ENCODE measurements around the gene NAAA. TPM values are rescaled to one million over a fixed set of nuclear protein-coding genes. Genes with fewer than 3 reads are reported as not detected.
"Not testable (repeated sequence)": the region's sequence is repeated elsewhere in the genome, so short reads cannot be mapped to it uniquely, and the experiment has no call there.

The NAAA gene
- total and polyA plus RNA-seq, 2 donors (not counting 1 experiment from before 2014, with no cell fraction given), result 32.4 to 50.7 TPM

- no peaks in the 10 kb centered on the region for H3K9me3 ChIP-seq (ENCODE audit: control insufficient read depth, insufficient read depth, low read depth, low read length)
- no peak overlapping the region for H3K27ac ChIP-seq (ENCODE audit: insufficient read depth, low read length)
- peaks cover 12% of the 10 kb centered on the region for H3K36me3 ChIP-seq (ENCODE audit: control insufficient read depth, insufficient read depth, low read length)
- no peak for DNase-seq (ENCODE audit: low read depth in 2 of 2)
- TF ChIP-seq EZH2 (IDR thresholded peaks at IDR 0.05; ENCODE audit: low read length, missing control alignments), result no peak
- TF ChIP-seq CTCF (conservative IDR thresholded peaks at IDR 0.05 in 1 of 2, IDR thresholded peaks at IDR 0.05 in 1 of 2; ENCODE audit: low read depth in 1 of 2, low read length in 2 of 2), result no peak
- no peaks in the 10 kb centered on the region for H3K27me3 ChIP-seq (ENCODE audit: control insufficient read depth, insufficient read depth, low read length)
- H4K20me1 ChIP-seq (ENCODE audit: control insufficient read depth, extremely low read depth, insufficient read depth, low read length), result no peaks in the 10 kb centered on the region
- no peak overlapping the region for H3K4me2 ChIP-seq (ENCODE audit: extremely low read depth, insufficient read depth, low read length)
- H3K79me2 ChIP-seq (ENCODE audit: control insufficient read depth, insufficient read depth, low read length), result no peaks in the 10 kb centered on the region
- no peaks in the 10 kb centered on the region for H3K4me1 ChIP-seq (ENCODE audit: control insufficient read depth, extremely low read depth, insufficient read depth, low read length)
- H3K4me3 ChIP-seq (replicated peaks in 1 of 4; ENCODE audit: control extremely low read depth in 1 of 4, insufficient read depth in 1 of 4, low read depth in 3 of 4, low read length in 4 of 4), result no peak overlapping the region
- H3K9ac ChIP-seq (ENCODE audit: insufficient read depth, low read length), result no peak overlapping the region
- no peak overlapping the region for H2AFZ ChIP-seq (ENCODE audit: low read length)
These were observed 27.3 kb upstream of the NAAA start for GRCh38 chr4:75968084-75968483.

GRCh38 chr4:75963558-75963957 is 22.7 kb upstream of the NAAA start:
- no peaks in the 10 kb centered on the region for H3K4me1 ChIP-seq (ENCODE audit: control insufficient read depth, extremely low read depth, insufficient read depth, low read length)
- no peak overlapping the region for H3K4me2 ChIP-seq (ENCODE audit: extremely low read depth, insufficient read depth, low read length)
- TF ChIP-seq CTCF (conservative IDR thresholded peaks at IDR 0.05 in 1 of 2, IDR thresholded peaks at IDR 0.05 in 1 of 2; ENCODE audit: low read depth in 1 of 2, low read length in 2 of 2), result no peak
- no peak for TF ChIP-seq EZH2 (IDR thresholded peaks at IDR 0.05; ENCODE audit: low read length, missing control alignments)

GRCh38 chr4:75962072-75962471 is 21.3 kb upstream of the NAAA start:
- H3K27ac ChIP-seq (ENCODE audit: insufficient read depth, low read length); DNase-seq (ENCODE audit: low read depth in 2 of 2); H3K4me2 ChIP-seq (ENCODE audit: extremely low read depth, insufficient read depth, low read length); H3K79me2 ChIP-seq (ENCODE audit: control insufficient read depth, insufficient read depth, low read length); H3K9ac ChIP-seq (ENCODE audit: insufficient read depth, low read length); H4K20me1 ChIP-seq (ENCODE audit: control insufficient read depth, extremely low read depth, insufficient read depth, low read length); H3K9me3 ChIP-seq (ENCODE audit: control insufficient read depth, insufficient read depth, low read depth, low read length); H3K27me3 ChIP-seq (ENCODE audit: control insufficient read depth, insufficient read depth, low read length); H2AFZ ChIP-seq (ENCODE audit: low read length); H3K4me3 ChIP-seq (replicated peaks in 1 of 4; ENCODE audit: control extremely low read depth in 1 of 4, insufficient read depth in 1 of 4, low read depth in 3 of 4, low read length in 4 of 4); H3K4me1 ChIP-seq (ENCODE audit: control insufficient read depth, extremely low read depth, insufficient read depth, low read length): not testable (repeated sequence)
- H3K36me3 ChIP-seq (ENCODE audit: control insufficient read depth, insufficient read depth, low read length), result peaks cover 15% of the 10 kb centered on the region

More at GRCh38 chr4:75963558-75963957, 22.7 kb upstream of the NAAA start:
- H4K20me1 ChIP-seq (ENCODE audit: control insufficient read depth, extremely low read depth, insufficient read depth, low read length), result no peaks in the 10 kb centered on the region
- no peaks in the 10 kb centered on the region for H3K79me2 ChIP-seq (ENCODE audit: control insufficient read depth, insufficient read depth, low read length)
- H3K4me3 ChIP-seq (replicated peaks in 1 of 4; ENCODE audit: control extremely low read depth in 1 of 4, insufficient read depth in 1 of 4, low read depth in 3 of 4, low read length in 4 of 4), result no peak overlapping the region
- peaks cover 16% of the 10 kb centered on the region for H3K36me3 ChIP-seq (ENCODE audit: control insufficient read depth, insufficient read depth, low read length)
- DNase-seq (ENCODE audit: low read depth in 2 of 2), result no peak
- no peaks in the 10 kb centered on the region for H3K27me3 ChIP-seq (ENCODE audit: control insufficient read depth, insufficient read depth, low read length)
- H3K9ac ChIP-seq (ENCODE audit: insufficient read depth, low read length), result no peak overlapping the region
- H3K27ac ChIP-seq (ENCODE audit: insufficient read depth, low read length), result no peak overlapping the region
- no peaks in the 10 kb centered on the region for H3K9me3 ChIP-seq (ENCODE audit: control insufficient read depth, insufficient read depth, low read depth, low read length)
- no peak overlapping the region for H2AFZ ChIP-seq (ENCODE audit: low read length)

- not testable (repeated sequence) for H4K20me1 ChIP-seq (ENCODE audit: control insufficient read depth, extremely low read depth, insufficient read depth, low read length); H2AFZ ChIP-seq (ENCODE audit: low read length); H3K9me3 ChIP-seq (ENCODE audit: control insufficient read depth, insufficient read depth, low read depth, low read length); H3K4me1 ChIP-seq (ENCODE audit: control insufficient read depth, extremely low read depth, insufficient read depth, low read length); H3K27me3 ChIP-seq (ENCODE audit: control insufficient read depth, insufficient read depth, low read length); H3K4me3 ChIP-seq (replicated peaks in 1 of 4; ENCODE audit: control extremely low read depth in 1 of 4, insufficient read depth in 1 of 4, low read depth in 3 of 4, low read length in 4 of 4); H3K79me2 ChIP-seq (ENCODE audit: control insufficient read depth, insufficient read depth, low read length); H3K4me2 ChIP-seq (ENCODE audit: extremely low read depth, insufficient read depth, low read length); H3K27ac ChIP-seq (ENCODE audit: insufficient read depth, low read length); H3K9ac ChIP-seq (ENCODE audit: insufficient read depth, low read length)
- DNase-seq (ENCODE audit: low read depth in 2 of 2), result peak in 1 of 2 donors; percentile 34
- peaks cover 14% of the 10 kb centered on the region for H3K36me3 ChIP-seq (ENCODE audit: control insufficient read depth, insufficient read depth, low read length)
These were observed 17.7 kb upstream of the NAAA start for GRCh38 chr4:75958546-75958945.

- not testable (repeated sequence) for H3K4me1 ChIP-seq (ENCODE audit: control insufficient read depth, extremely low read depth, insufficient read depth, low read length); H3K4me2 ChIP-seq (ENCODE audit: extremely low read depth, insufficient read depth, low read length); H3K9ac ChIP-seq (ENCODE audit: insufficient read depth, low read length); H3K4me3 ChIP-seq (replicated peaks in 1 of 4; ENCODE audit: control extremely low read depth in 1 of 4, insufficient read depth in 1 of 4, low read depth in 3 of 4, low read length in 4 of 4); DNase-seq (ENCODE audit: low read depth in 2 of 2); H2AFZ ChIP-seq (ENCODE audit: low read length); H4K20me1 ChIP-seq (ENCODE audit: control insufficient read depth, extremely low read depth, insufficient read depth, low read length); H3K27me3 ChIP-seq (ENCODE audit: control insufficient read depth, insufficient read depth, low read length); H3K79me2 ChIP-seq (ENCODE audit: control insufficient read depth, insufficient read depth, low read length); H3K27ac ChIP-seq (ENCODE audit: insufficient read depth, low read length); H3K9me3 ChIP-seq (ENCODE audit: control insufficient read depth, insufficient read depth, low read depth, low read length)
- peaks cover 14% of the 10 kb centered on the region for H3K36me3 ChIP-seq (ENCODE audit: control insufficient read depth, insufficient read depth, low read length)
These were observed 14.0 kb upstream of the NAAA start for GRCh38 chr4:75954811-75955210.

Measured in fibroblast of lung (primary cell).